ENCODE measurements around the gene ADAMTS3.

GRCh38 chr4:72341432-72341820 is 227.6 kb downstream of the ADAMTS3 start:
- TF ChIP-seq, protein P1, sequence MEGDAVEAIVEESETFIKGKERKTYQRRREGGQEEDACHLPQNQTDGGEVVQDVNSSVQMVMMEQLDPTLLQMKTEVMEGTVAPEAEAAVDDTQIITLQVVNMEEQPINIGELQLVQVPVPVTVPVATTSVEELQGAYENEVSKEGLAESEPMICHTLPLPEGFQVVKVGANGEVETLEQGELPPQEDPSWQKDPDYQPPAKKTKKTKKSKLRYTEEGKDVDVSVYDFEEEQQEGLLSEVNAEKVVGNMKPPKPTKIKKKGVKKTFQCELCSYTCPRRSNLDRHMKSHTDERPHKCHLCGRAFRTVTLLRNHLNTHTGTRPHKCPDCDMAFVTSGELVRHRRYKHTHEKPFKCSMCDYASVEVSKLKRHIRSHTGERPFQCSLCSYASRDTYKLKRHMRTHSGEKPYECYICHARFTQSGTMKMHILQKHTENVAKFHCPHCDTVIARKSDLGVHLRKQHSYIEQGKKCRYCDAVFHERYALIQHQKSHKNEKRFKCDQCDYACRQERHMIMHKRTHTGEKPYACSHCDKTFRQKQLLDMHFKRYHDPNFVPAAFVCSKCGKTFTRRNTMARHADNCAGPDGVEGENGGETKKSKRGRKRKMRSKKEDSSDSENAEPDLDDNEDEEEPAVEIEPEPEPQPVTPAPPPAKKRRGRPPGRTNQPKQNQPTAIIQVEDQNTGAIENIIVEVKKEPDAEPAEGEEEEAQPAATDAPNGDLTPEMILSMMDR (conservative IDR thresholded peaks at IDR 0.05; ENCODE audit: low read length) = no peak
- TF ChIP-seq EZH2phosphoT487 (IDR thresholded peaks at IDR 0.05; ENCODE audit: borderline replicate concordance, low read depth, low read length) = no peak

All from OCI-LY7 (cell line).